IMR-90 (cell line): ENCODE data around the gene CERK. TPM values are rescaled to one million over a fixed set of nuclear protein-coding genes. Genes with fewer than 3 reads are reported as not detected.

Experiments used
- ATAC-seq: fragments of 200-7000 bp; cut with Tn5 transposase; 2 replicates; pipeline ENCODE4 v1.9.1; 2020; ENCODE audit warnings: low read depth, mild to moderate bottlenecking, moderate library complexity
- BruUV-seq: library from RNA; stranded (reverse); fragments of 400-500 nt; replicated peaks from 2 replicates; lab custom pipeline; 2021; lab: Mats Ljungman, UMichigan
- CTCF ChIA-PET: fragments of 300-600 bp; formaldehyde crosslinking; extraction: SDS; loops from one replicate; lab custom pipeline; 2021; ENCODE audit warnings: antibody characterized with exemption; lab: Yijun Ruan, JAX
- POLR2A ChIA-PET: fragments of 300-600 bp; sonication (Branson Sonifier 250); formaldehyde crosslinking; loops from one replicate; lab custom pipeline; 2022; ENCODE audit warnings: antibody characterized with exemption; ENCODE audit not compliant: unreplicated experiment; lab: Charles Lee
- DNase-seq: peaks from one replicate; pipeline ENCODE4 v3.0.0; 2013
- H2AFZ ChIP-seq: replicated peaks from 2 replicates; pipeline ENCODE3; 2013; ENCODE audit warnings: low read length, mild to moderate bottlenecking; ENCODE audit not compliant: poor library complexity
- H2AK5ac ChIP-seq: 2 replicates; pipeline ENCODE4 v1.6.1; 2013; ENCODE audit warnings: low read depth, low read length, inconsistent platforms
- H2AK9ac ChIP-seq: replicated peaks from 2 replicates; pipeline ENCODE3; 2013; ENCODE audit warnings: mild to moderate bottlenecking, low read depth, low read length, moderate library complexity; ENCODE audit not compliant: poor library complexity
- H2BK120ac ChIP-seq: 2 replicates; pipeline ENCODE4 v1.6.1; 2013; ENCODE audit warnings: low read depth, low read length, inconsistent platforms
- H2BK15ac ChIP-seq: 3 replicates; pipeline ENCODE4 v1.6.1; 2013; ENCODE audit warnings: low read depth, low read length, inconsistent platforms
- H2BK20ac ChIP-seq: 2 replicates; pipeline ENCODE4 v1.6.1; 2013; ENCODE audit warnings: low read depth, mild to moderate bottlenecking, inconsistent platforms, low read length, moderate library complexity
- H2BK5ac ChIP-seq: 2 replicates; pipeline ENCODE4 v1.6.1; 2013; ENCODE audit warnings: mild to moderate bottlenecking, low read depth, low read length, inconsistent platforms; ENCODE audit not compliant: poor library complexity, severe bottlenecking
- H3K14ac ChIP-seq: replicated peaks from 2 replicates; pipeline ENCODE4 v1.6.1; 2013; ENCODE audit warnings: low read depth, low read length, inconsistent platforms
- H3K18ac ChIP-seq: 2 replicates; pipeline ENCODE4 v1.6.1; 2013; ENCODE audit warnings: low read depth, low read length, control low read depth
- H3K23ac ChIP-seq: 2 replicates; pipeline ENCODE4 v1.6.1; 2013; ENCODE audit warnings: low read depth, low read length, inconsistent platforms
- H3K27ac ChIP-seq: 2 replicates; pipeline ENCODE4 v1.5.1; 2013; ENCODE audit warnings: mild to moderate bottlenecking, control low read depth, low read length; ENCODE audit not compliant: insufficient read depth
- H3K27me3 ChIP-seq: 2 replicates; pipeline ENCODE4 v1.6.1; 2013; ENCODE audit warnings: low read length; ENCODE audit not compliant: control insufficient read depth, insufficient read depth
- H3K36me3 ChIP-seq: 2 replicates; pipeline ENCODE4 v1.6.1; 2013; ENCODE audit warnings: low read length, mixed read lengths; ENCODE audit not compliant: control insufficient read depth, insufficient read depth
- H3K4ac ChIP-seq: 2 replicates; pipeline ENCODE4 v1.6.1; 2013; ENCODE audit warnings: low read depth, low read length, inconsistent platforms
- H3K4me1 ChIP-seq: 2 replicates; pipeline ENCODE4 v1.6.1; 2013; ENCODE audit warnings: low read length, mixed read lengths; ENCODE audit not compliant: control insufficient read depth, insufficient read depth
- H3K4me2 ChIP-seq: 2 replicates; pipeline ENCODE4 v1.6.1; 2013; ENCODE audit warnings: low read depth, mild to moderate bottlenecking, control low read depth, low read length, moderate library complexity
- H3K4me3 ChIP-seq: 2 replicates; pipeline ENCODE4 v1.5.1; 2013; ENCODE audit warnings: low read depth, mild to moderate bottlenecking, control low read depth, low read length, moderate library complexity; ENCODE audit not compliant: insufficient read depth
- H3K56ac ChIP-seq: 2 replicates; pipeline ENCODE4 v1.6.1; 2013; ENCODE audit warnings: low read length, inconsistent platforms; ENCODE audit not compliant: insufficient read depth; ENCODE audit errors: extremely low read depth
- H3K79me1 ChIP-seq, 2 experiments: 2 replicates each; pipeline ENCODE4 v1.6.1; 2013; ENCODE audit warnings: low read length in 2 of 2, inconsistent platforms in 1 of 2, low read depth in 1 of 2
- H3K9ac ChIP-seq: 2 replicates; pipeline ENCODE4 v1.6.1; 2013; ENCODE audit warnings: low read depth, low read length, control low read depth
- H3K9me1 ChIP-seq: 2 replicates; pipeline ENCODE4 v1.6.1; 2013; ENCODE audit warnings: low read length, inconsistent platforms; ENCODE audit not compliant: insufficient read depth
- H3K9me3 ChIP-seq: 2 replicates; pipeline ENCODE4 v1.6.1; 2013; ENCODE audit warnings: low read length; ENCODE audit not compliant: control insufficient read depth, insufficient read depth
- H4K20me1 ChIP-seq: 2 replicates; pipeline ENCODE4 v1.6.1; 2013; ENCODE audit warnings: low read length, inconsistent platforms; ENCODE audit not compliant: insufficient read depth
- H4K5ac ChIP-seq: 2 replicates; pipeline ENCODE4 v1.6.1; 2013; ENCODE audit warnings: mild to moderate bottlenecking, low read depth, low read length, control low read depth
- H4K8ac ChIP-seq, 2 experiments: 2 replicates each; pipeline ENCODE4 v1.6.1; 2013; ENCODE audit warnings: low read depth in 2 of 2, low read length in 2 of 2, control low read depth in 1 of 2, inconsistent platforms in 1 of 2
- H4K91ac ChIP-seq: 2 replicates; pipeline ENCODE4 v1.6.1; 2013; ENCODE audit warnings: low read depth, low read length, inconsistent platforms; ENCODE audit not compliant: insufficient read depth
- BHLHE40 ChIP-seq: fragments of 150-350 bp; IDR thresholded peaks from 2 replicates; pipeline ENCODE4 v1.6.1; 2016; ENCODE audit warnings: mild to moderate bottlenecking, low read depth, low read length
- CEBPB ChIP-seq: IDR thresholded peaks from 2 replicates; pipeline ENCODE4 v1.6.1; 2012; ENCODE audit warnings: low read depth, low read length, improper control_type of control experiment
- CHD1 ChIP-seq: IDR thresholded peaks from 2 replicates; pipeline ENCODE4 v1.6.1; 2012; ENCODE audit warnings: low read depth, low read length, improper control_type of control experiment
- FOS ChIP-seq: fragments of 150-350 bp; IDR thresholded peaks from 2 replicates; pipeline ENCODE4 v1.6.1; 2016; ENCODE audit warnings: low read depth, low read length
- MAFK ChIP-seq: IDR thresholded peaks from 2 replicates; pipeline ENCODE4 v1.6.1; 2012; ENCODE audit warnings: low read depth, low read length, improper control_type of control experiment
- MAZ ChIP-seq: IDR thresholded peaks from 2 replicates; pipeline ENCODE4 v1.6.1; 2012; ENCODE audit warnings: low read depth, mild to moderate bottlenecking, low read length, improper control_type of control experiment, moderate library complexity, borderline replicate concordance
- MXI1 ChIP-seq: IDR thresholded peaks from 2 replicates; pipeline ENCODE4 v1.6.1; 2012; ENCODE audit warnings: low read depth, mild to moderate bottlenecking, low read length, moderate library complexity, borderline replicate concordance
- NFE2L2 ChIP-seq: fragments of 150-350 bp; IDR thresholded peaks from 2 replicates; pipeline ENCODE4 v1.6.1; 2016; ENCODE audit warnings: low read depth, mild to moderate bottlenecking, low read length
- POLR2A ChIP-seq: IDR thresholded peaks from 2 replicates; pipeline ENCODE4 v1.6.1; 2012; ENCODE audit warnings: mild to moderate bottlenecking, low read depth, low read length
- RAD21 ChIP-seq: IDR thresholded peaks from 2 replicates; pipeline ENCODE4 v1.6.1; 2012; ENCODE audit warnings: low read length, improper control_type of control experiment
- RCOR1 ChIP-seq: IDR thresholded peaks from 2 replicates; pipeline ENCODE4 v1.6.1; 2012; ENCODE audit warnings: mild to moderate bottlenecking, low read length, improper control_type of control experiment; ENCODE audit not compliant: insufficient replicate concordance
- RFX5 ChIP-seq: IDR thresholded peaks from 2 replicates; pipeline ENCODE4 v1.8.0; 2012; ENCODE audit warnings: low read depth, mild to moderate bottlenecking, low read length, moderate library complexity
- SMC3 ChIP-seq: fragments of 150-350 bp; IDR thresholded peaks from 2 replicates; pipeline ENCODE4 v1.6.1; 2016; ENCODE audit warnings: low read depth, mild to moderate bottlenecking, antibody characterized with exemption, low read length, moderate library complexity
- WGBS, 2 experiments: methylation state at CpG; one replicate each; pipeline versions ENCODE4 v1.1.5 to v1.1.7; 2013; ENCODE audit warnings: missing lambda C conversion rate in 2 of 2; ENCODE audit not compliant: insufficient read length in 1 of 2; ENCODE audit errors: extremely low coverage in 2 of 2; 5-methylcytosine and 5-hydroxymethylcytosine counted together
- dilution Hi-C: fragments of 300-500 bp; cut with HindIII; formaldehyde crosslinking; loops from one replicate; pipeline ENCODE4 v1.14.3; 2018; ENCODE audit warnings: low sequenced_read_pairs; ENCODE audit not compliant: unreplicated experiment
- in situ Hi-C: fragments of 300-500 bp; cut with MboI; formaldehyde crosslinking; loops from 3 replicates; pipeline ENCODE4 v1.14.3; 2019; ENCODE audit warnings: low sequenced_read_pairs, inconsistent platforms, mixed read lengths
- intact Hi-C: fragments of 100-400 bp; cut with micrococcal nuclease; formaldehyde crosslinking; loops from 2 replicates; pipeline ENCODE4 v1.10.0; 2022
- polyA plus RNA-seq, 3 experiments: library from polyadenylated mRNA; depleted of rRNA; stranded (reverse); fragments of >200 nt; gene quantifications; 2 replicates each; pipeline ENCODE4 v1.2.3, GENCODE V29; 2012; ENCODE audit warnings: low replicate concordance in 1 of 3
- total RNA-seq: library from RNA; depleted of rRNA; stranded (reverse); fragments of >200 nt; gene quantifications from 2 replicates; pipeline ENCODE4 v1.2.3, GENCODE V29; 2012
- TF ChIP-seq, protein P1 (sequence below): fragments of 150-350 bp; IDR thresholded peaks from 2 replicates; pipeline ENCODE4 v1.6.1; 2016; ENCODE audit warnings: low read depth, mild to moderate bottlenecking, low read length, moderate library complexity, borderline replicate concordance
- TF ChIP-seq, protein P2 (sequence below): conservative IDR thresholded peaks from 2 replicates; pipeline ENCODE4 v1.5.1; 2012; ENCODE audit warnings: mild to moderate bottlenecking, low read depth, low read length, improper control_type of control experiment
- TF ChIP-seq, protein P3 (sequence below): fragments of 150-350 bp; IDR thresholded peaks from 2 replicates; pipeline ENCODE4 v1.6.1; 2017; ENCODE audit warnings: mild to moderate bottlenecking, antibody characterized with exemption, low read length, low read depth

Gene CERK
- total and polyA plus RNA-seq, 2 of the 4 experiments (the other 2 are of a cell fraction), result 25.3 to 38.7 TPM

DNA sequence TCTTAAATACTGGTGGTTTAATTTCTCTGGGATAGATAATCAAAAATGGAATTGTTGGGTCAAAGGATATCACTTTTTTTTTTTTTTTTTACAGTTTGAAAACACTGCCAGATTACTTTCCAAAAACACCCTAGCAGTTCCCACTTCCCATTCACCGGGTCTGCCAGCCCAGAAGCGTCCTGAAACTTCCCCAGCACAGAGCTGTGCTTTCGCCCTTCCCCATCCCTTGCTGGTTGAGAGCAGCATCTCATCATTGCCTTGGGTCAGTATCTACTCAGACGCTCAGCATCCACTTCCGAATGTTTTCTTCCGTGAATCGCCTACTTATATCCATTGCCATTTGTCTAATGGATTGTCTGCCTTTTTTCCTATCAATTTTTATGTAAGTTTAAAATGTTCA is 5.5 kb downstream of the CERK start:
- ATAC-seq, result no peak
- no peak overlapping the region for H2AK9ac ChIP-seq
- no peak overlapping the region for H3K4ac ChIP-seq
- H2BK120ac ChIP-seq, result no peak overlapping the region
- ChIA-PET CTCF (no interaction called here), POLR2A (no interaction called here)
- TF ChIP-seq, protein P1, sequence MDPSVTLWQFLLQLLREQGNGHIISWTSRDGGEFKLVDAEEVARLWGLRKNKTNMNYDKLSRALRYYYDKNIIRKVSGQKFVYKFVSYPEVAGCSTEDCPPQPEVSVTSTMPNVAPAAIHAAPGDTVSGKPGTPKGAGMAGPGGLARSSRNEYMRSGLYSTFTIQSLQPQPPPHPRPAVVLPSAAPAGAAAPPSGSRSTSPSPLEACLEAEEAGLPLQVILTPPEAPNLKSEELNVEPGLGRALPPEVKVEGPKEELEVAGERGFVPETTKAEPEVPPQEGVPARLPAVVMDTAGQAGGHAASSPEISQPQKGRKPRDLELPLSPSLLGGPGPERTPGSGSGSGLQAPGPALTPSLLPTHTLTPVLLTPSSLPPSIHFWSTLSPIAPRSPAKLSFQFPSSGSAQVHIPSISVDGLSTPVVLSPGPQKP, result no peak
- no peak for TF ChIP-seq RFX5
- no peak for TF ChIP-seq BHLHE40
- no peak for TF ChIP-seq CHD1
- TF ChIP-seq FOS, result no peak
- TF ChIP-seq POLR2A, result no peak
- TF ChIP-seq MAZ, result no peak
- TF ChIP-seq RCOR1, result no peak
- no peak for TF ChIP-seq RAD21
- TF ChIP-seq, protein P2, sequence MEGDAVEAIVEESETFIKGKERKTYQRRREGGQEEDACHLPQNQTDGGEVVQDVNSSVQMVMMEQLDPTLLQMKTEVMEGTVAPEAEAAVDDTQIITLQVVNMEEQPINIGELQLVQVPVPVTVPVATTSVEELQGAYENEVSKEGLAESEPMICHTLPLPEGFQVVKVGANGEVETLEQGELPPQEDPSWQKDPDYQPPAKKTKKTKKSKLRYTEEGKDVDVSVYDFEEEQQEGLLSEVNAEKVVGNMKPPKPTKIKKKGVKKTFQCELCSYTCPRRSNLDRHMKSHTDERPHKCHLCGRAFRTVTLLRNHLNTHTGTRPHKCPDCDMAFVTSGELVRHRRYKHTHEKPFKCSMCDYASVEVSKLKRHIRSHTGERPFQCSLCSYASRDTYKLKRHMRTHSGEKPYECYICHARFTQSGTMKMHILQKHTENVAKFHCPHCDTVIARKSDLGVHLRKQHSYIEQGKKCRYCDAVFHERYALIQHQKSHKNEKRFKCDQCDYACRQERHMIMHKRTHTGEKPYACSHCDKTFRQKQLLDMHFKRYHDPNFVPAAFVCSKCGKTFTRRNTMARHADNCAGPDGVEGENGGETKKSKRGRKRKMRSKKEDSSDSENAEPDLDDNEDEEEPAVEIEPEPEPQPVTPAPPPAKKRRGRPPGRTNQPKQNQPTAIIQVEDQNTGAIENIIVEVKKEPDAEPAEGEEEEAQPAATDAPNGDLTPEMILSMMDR, result no peak
- TF ChIP-seq CEBPB, result no peak
- TF ChIP-seq MAFK, result no peak
- no peak for TF ChIP-seq NFE2L2
- no peak for TF ChIP-seq MXI1
- TF ChIP-seq, protein P3, sequence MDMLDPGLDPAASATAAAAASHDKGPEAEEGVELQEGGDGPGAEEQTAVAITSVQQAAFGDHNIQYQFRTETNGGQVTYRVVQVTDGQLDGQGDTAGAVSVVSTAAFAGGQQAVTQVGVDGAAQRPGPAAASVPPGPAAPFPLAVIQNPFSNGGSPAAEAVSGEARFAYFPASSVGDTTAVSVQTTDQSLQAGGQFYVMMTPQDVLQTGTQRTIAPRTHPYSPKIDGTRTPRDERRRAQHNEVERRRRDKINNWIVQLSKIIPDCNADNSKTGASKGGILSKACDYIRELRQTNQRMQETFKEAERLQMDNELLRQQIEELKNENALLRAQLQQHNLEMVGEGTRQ, result no peak
- TF ChIP-seq SMC3, result no peak
- peaks cover 23% of the 10 kb centered on the region for H3K36me3 ChIP-seq
- peaks cover 23% of the 10 kb centered on the region for H3K9me1 ChIP-seq
- no peak overlapping the region for H3K56ac ChIP-seq
- in situ Hi-C loops, result no loop called here
- H3K9me3 ChIP-seq, result no peaks in the 10 kb centered on the region
- intact Hi-C loops, result no loop called here
- no peaks in the 10 kb centered on the region for H3K27me3 ChIP-seq
- no peak overlapping the region for H3K9ac ChIP-seq
- peaks cover 80% of the 10 kb centered on the region for H4K20me1 ChIP-seq
- H3K23ac ChIP-seq, result no peak overlapping the region
- H3K14ac ChIP-seq, result no peak overlapping the region
- H2BK15ac ChIP-seq, result no peak overlapping the region
- no peak overlapping the region for H4K5ac ChIP-seq
- H3K18ac ChIP-seq, result no peak overlapping the region
- no peak overlapping the region for H3K4me3 ChIP-seq
- H3K4me2 ChIP-seq, result no peak overlapping the region
- DNase-seq, result no peak
- peaks cover 36% of the 10 kb centered on the region for H3K4me1 ChIP-seq
- dilution Hi-C loops, result no loop called here
- H2AK5ac ChIP-seq, result no peak overlapping the region
- H3K79me1 ChIP-seq, result peaks cover 36 to 78% of the 10 kb centered on the region in 2 experiments
- H2BK20ac ChIP-seq, result no peak overlapping the region
- H2BK5ac ChIP-seq, result no peak overlapping the region
- BruUV-seq, result no TSS peak
- no peak overlapping the region for H2AFZ ChIP-seq
- 75% methylated on average over 2 of the region's 7 CpGs; no CpG with 5 or more reads in 1 of the 2 experiments for WGBS, 2 experiments
- no peak overlapping the region for H4K91ac ChIP-seq
- H3K27ac ChIP-seq, result no peak overlapping the region
- H4K8ac ChIP-seq, result no peak overlapping the region
